Mesendoderm (in vitro differentiated cells): ENCODE results near the gene PHF12.
A peak's percentile ranks its signal among the peaks of the same experiment; 100 is the strongest.

Experiments used
- DNase-seq: peaks from one replicate; pipeline ENCODE4 v3.0.0; 2013
- H2AK5ac ChIP-seq: 2 replicates; pipeline ENCODE4 v1.6.1; 2013; ENCODE audit warnings: low read length, inconsistent platforms
- H2BK120ac ChIP-seq: 2 replicates; pipeline ENCODE4 v1.6.1; 2013; ENCODE audit warnings: low read depth, mild to moderate bottlenecking, low read length, moderate library complexity, mixed read lengths
- H2BK15ac ChIP-seq: replicated peaks from 2 replicates; pipeline ENCODE4 v1.6.1; 2013; ENCODE audit warnings: low read depth, mild to moderate bottlenecking, moderate library complexity
- H2BK5ac ChIP-seq: 2 replicates; pipeline ENCODE4 v1.6.1; 2013; ENCODE audit warnings: low read length, inconsistent platforms
- H3K18ac ChIP-seq: 2 replicates; pipeline ENCODE4 v1.6.1; 2013; ENCODE audit warnings: mild to moderate bottlenecking, low read length, mixed read lengths
- H3K23ac ChIP-seq: one replicate; pipeline ENCODE4 v1.6.1; 2013; ENCODE audit warnings: low read length
- H3K27ac ChIP-seq: 2 replicates; pipeline ENCODE4 v1.5.1; 2013; ENCODE audit warnings: low read depth, mild to moderate bottlenecking, inconsistent platforms, low read length, moderate library complexity
- H3K27me3 ChIP-seq: 2 replicates; pipeline ENCODE4 v1.6.1; 2013; ENCODE audit warnings: low read length, control low read depth, mild to moderate bottlenecking, inconsistent platforms; ENCODE audit not compliant: insufficient read depth, poor library complexity
- H3K36me3 ChIP-seq: 2 replicates; pipeline ENCODE4 v1.6.1; 2013; ENCODE audit warnings: low read length, inconsistent platforms; ENCODE audit not compliant: control insufficient read depth, insufficient read depth
- H3K4ac ChIP-seq: one replicate; pipeline ENCODE4 v1.6.1; 2013; ENCODE audit warnings: low read depth, mild to moderate bottlenecking, low read length, moderate library complexity
- H3K4me1 ChIP-seq: 2 replicates; pipeline ENCODE4 v1.6.1; 2013; ENCODE audit warnings: low read depth, low read length, inconsistent platforms; ENCODE audit not compliant: control insufficient read depth
- H3K4me2 ChIP-seq: 2 replicates; pipeline ENCODE4 v1.6.1; 2013; ENCODE audit warnings: low read length
- H3K4me3 ChIP-seq: 2 replicates; pipeline ENCODE4 v1.5.1; 2013; ENCODE audit warnings: mild to moderate bottlenecking, low read length
- H3K56ac ChIP-seq: one replicate; pipeline ENCODE4 v1.6.1; 2013; ENCODE audit warnings: low read length
- H3K79me1 ChIP-seq: 2 replicates; pipeline ENCODE4 v1.6.1; 2013; ENCODE audit warnings: low read length, inconsistent platforms
- H3K79me2 ChIP-seq: 2 replicates; pipeline ENCODE4 v1.6.1; 2013; ENCODE audit warnings: mild to moderate bottlenecking, low read length; ENCODE audit not compliant: control insufficient read depth, insufficient read depth
- H3K9ac ChIP-seq: 2 replicates; pipeline ENCODE4 v1.6.1; 2013; ENCODE audit warnings: low read length, inconsistent platforms
- H4K5ac ChIP-seq: one replicate; pipeline ENCODE4 v1.6.1; 2013; ENCODE audit warnings: low read length
- H4K8ac ChIP-seq: one replicate; pipeline ENCODE4 v1.6.1; 2013; ENCODE audit warnings: low read depth, mild to moderate bottlenecking, control low read depth, low read length, moderate library complexity
- WGBS: extraction: QIAGEN DNeasy Blood & Tissue Kit; methylation state at CpG from one replicate; pipeline ENCODE4 v1.1.7; 2013; ENCODE audit warnings: low lambda C conversion rate, missing lambda C conversion rate; ENCODE audit not compliant: insufficient coverage; ENCODE audit errors: extremely low coverage; 5-methylcytosine and 5-hydroxymethylcytosine counted together

Gene PHF12

DNA sequence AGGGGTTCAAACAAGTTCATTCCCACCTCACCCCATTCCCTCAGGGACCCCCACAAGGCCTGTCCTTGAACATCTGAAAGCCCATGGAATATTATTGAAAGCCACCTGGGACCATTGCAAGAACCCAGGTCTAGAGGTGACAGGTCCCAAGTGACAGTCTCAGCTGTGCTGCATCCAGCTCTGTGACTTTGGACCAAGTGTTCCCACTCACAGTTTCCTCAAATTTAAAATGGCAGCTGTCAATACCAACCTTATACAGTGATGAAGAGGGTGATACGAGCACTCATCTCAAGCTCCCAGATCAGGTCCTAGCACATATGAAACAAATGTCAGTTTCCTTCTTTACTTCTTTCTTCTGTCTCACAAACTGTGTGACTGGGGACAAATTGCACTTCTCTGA lies 87.4 kb downstream of the PHF12 start:
- no peak overlapping the region for H3K56ac ChIP-seq
- WGBS, result no CpG with 5 or more reads among the region's 1 CpG
- no peak overlapping the region for H4K8ac ChIP-seq
- H3K27me3 ChIP-seq, result no peaks in the 10 kb centered on the region
- no peak overlapping the region for H2AK5ac ChIP-seq
- H2BK15ac ChIP-seq, result no peak overlapping the region
- peaks cover 5% of the 10 kb centered on the region for H3K36me3 ChIP-seq
- H3K79me1 ChIP-seq, result no peaks in the 10 kb centered on the region
- H2BK5ac ChIP-seq, result no peak overlapping the region
- H4K5ac ChIP-seq, result no peak overlapping the region
- H3K79me2 ChIP-seq, result no peaks in the 10 kb centered on the region
- no peak overlapping the region for H3K23ac ChIP-seq
- no peak overlapping the region for H3K9ac ChIP-seq
- DNase-seq, result no peak
- H3K4me1 ChIP-seq, result no peaks in the 10 kb centered on the region
- H2BK120ac ChIP-seq, result no peak overlapping the region
- no peak overlapping the region for H3K4ac ChIP-seq
- no peak overlapping the region for H3K4me2 ChIP-seq
- no peak overlapping the region for H3K4me3 ChIP-seq
- H3K27ac ChIP-seq, result no peak overlapping the region
- no peak overlapping the region for H3K18ac ChIP-seq

DNA sequence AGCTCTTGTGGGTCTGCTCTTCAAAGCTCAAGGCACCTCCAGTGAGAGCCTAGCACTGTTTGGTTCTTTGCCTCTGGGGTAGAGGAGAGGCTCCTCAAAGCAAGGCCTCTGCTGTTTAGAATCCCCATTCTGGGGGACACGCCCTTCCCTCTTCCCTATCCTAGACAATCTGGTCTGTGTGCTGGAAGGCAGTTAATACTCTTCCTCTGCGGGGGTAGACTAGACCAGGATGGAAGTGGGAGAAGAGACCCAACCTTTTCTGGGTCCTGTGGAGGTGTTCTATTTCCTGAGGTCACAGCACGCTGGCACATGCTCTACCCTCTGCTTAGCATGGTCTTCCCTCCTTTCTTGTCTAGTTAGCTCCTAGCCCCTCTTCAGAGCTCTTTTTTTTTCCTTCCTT lies 88.8 kb downstream of the PHF12 start:
- Histone ChIP-seq H2BK120ac (no peak overlapping the region), H3K4me2 (no peak overlapping the region), H3K23ac (no peak overlapping the region), H3K4me1 (no peaks in the 10 kb centered on the region), H3K4ac (no peak overlapping the region), H4K5ac (no peak overlapping the region), H2BK15ac (no peak overlapping the region), H3K18ac (no peak overlapping the region), H3K27me3 (no peaks in the 10 kb centered on the region), H3K79me2 (no peaks in the 10 kb centered on the region), H3K27ac (no peak overlapping the region), H3K79me1 (no peaks in the 10 kb centered on the region), H2BK5ac (no peak overlapping the region), H4K8ac (no peak overlapping the region), H3K9ac (no peak overlapping the region), H3K4me3 (no peak overlapping the region), H2AK5ac (no peak overlapping the region), H3K56ac (no peak overlapping the region), H3K36me3 (peaks cover 11% of the 10 kb centered on the region)
- DNase-seq, result no peak
- WGBS, result no CpG with 5 or more reads among the region's 3 CpGs

DNA sequence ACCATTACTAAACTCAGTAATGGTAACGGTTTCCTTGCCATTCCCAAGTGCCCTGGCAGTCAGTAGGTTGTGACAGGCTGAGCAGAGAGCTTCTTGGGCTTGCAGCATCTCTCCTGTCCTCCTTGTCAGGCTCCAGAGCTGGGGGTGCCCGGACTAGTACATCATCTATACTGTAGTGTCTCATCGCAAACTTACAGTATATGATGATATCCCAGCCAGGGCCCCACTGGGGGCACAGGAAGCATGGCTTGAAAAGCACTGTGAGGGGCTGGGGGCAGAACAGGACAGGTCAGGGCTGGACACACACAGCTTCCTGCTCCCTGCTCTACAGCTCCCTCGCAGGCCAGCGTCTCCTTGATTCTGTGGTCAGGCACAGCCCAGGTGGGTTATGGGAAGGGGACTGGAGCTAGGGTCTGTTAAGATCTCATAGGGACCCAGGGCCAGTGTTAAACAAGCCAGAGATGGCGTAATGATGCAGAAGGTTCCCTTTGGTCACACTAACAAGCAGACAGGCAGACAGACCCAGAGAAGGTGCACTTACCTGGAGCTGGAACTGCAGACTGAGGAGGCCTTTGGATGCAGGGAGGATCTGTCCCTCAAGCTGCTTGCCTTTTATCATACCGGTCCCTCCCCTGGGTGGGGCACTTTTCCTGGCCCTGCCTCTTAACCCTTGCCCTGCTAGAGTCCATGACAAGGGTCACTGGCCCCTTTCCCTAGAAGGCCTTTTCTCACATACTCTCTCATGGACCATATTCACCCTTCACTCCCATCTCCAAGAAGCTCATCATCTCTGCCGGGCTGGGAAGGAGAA lies 89.7 kb downstream of the PHF12 start:
- DNase-seq, result peak; percentile 40
- Histone ChIP-seq H2AK5ac (no peak overlapping the region), H3K18ac (no peak overlapping the region), H3K27me3 (no peaks in the 10 kb centered on the region), H3K36me3 (peaks cover 11% of the 10 kb centered on the region), H3K4me2 (no peak overlapping the region), H3K79me2 (no peaks in the 10 kb centered on the region), H4K5ac (no peak overlapping the region), H3K4me1 (no peaks in the 10 kb centered on the region), H2BK120ac (no peak overlapping the region), H3K9ac (peak overlapping the region; percentile 32), H3K56ac (no peak overlapping the region), H2BK15ac (no peak overlapping the region), H4K8ac (no peak overlapping the region), H3K4ac (no peak overlapping the region), H3K23ac (no peak overlapping the region), H3K79me1 (no peaks in the 10 kb centered on the region), H2BK5ac (no peak overlapping the region), H3K27ac (no peak overlapping the region), H3K4me3 (no peak overlapping the region)
- WGBS, result no CpG with 5 or more reads among the region's 8 CpGs

DNA sequence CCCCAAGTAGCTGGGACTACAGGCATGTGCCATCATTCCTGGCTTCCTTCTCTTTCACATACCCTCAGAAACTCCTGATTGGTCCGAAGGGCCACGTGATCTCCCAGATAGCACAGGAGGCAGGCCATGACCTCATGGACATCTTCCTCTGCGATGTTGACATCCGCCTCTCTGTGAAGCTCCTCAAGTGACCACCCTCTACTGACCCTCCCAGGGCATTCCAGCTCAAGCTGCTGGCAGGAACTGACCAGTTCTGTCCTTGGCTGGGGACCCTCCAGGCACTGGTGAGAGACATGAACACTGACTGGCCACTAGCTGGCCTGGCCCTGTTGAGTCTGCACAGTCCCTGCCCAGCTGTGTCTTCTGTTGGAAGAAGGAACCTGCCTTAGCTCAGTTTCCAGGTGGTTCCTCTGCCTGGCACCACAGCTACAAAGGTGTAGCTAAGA lies 90.9 kb downstream of the PHF12 start:
- H3K4me1 ChIP-seq, result no peaks in the 10 kb centered on the region
- H3K9ac ChIP-seq, result no peak overlapping the region
- no peak overlapping the region for H4K8ac ChIP-seq
- H3K23ac ChIP-seq, result no peak overlapping the region
- no peak overlapping the region for H3K18ac ChIP-seq
- H3K79me1 ChIP-seq, result peaks cover 5% of the 10 kb centered on the region
- H3K4me3 ChIP-seq, result no peak overlapping the region
- H3K79me2 ChIP-seq, result peaks cover 1% of the 10 kb centered on the region
- no peak overlapping the region for H2AK5ac ChIP-seq
- no peak for DNase-seq
- H3K36me3 ChIP-seq, result peaks cover 13% of the 10 kb centered on the region
- no peak overlapping the region for H2BK120ac ChIP-seq
- H3K56ac ChIP-seq, result no peak overlapping the region
- H3K27ac ChIP-seq, result no peak overlapping the region
- no peak overlapping the region for H2BK5ac ChIP-seq
- no CpG with 5 or more reads among the region's 4 CpGs for WGBS
- H3K27me3 ChIP-seq, result no peaks in the 10 kb centered on the region
- H2BK15ac ChIP-seq, result no peak overlapping the region
- H4K5ac ChIP-seq, result no peak overlapping the region
- H3K4ac ChIP-seq, result no peak overlapping the region
- no peak overlapping the region for H3K4me2 ChIP-seq

DNA sequence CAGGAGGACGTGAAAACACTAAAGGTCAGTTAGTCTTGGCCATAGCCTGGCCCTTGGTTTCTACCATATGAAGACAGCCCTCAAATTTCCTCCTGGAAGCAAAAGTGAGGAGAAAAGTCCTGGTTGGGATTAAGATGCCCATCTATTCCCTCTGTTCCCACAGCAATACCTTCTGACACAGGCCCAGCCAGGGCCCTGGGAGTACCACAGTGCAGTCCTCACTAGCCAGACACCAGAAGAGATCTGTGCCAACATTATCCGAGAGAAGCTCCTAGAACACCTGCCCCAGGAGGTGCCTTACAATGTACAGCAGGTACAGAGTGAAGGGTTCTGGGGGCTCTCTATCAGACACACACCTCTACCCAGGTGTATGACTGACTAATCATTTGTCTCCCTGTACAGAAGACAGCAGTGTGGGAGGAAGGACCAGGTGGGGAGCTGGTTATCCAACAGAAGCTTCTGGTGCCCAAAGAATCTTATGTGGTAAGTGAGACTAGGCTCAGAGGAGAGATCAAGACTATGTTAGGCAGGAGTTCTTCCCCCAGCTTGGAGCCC lies 92.4 kb downstream of the PHF12 start:
- no CpG with 5 or more reads among the region's 2 CpGs for WGBS
- H3K4me2 ChIP-seq, result no peak overlapping the region
- no peaks in the 10 kb centered on the region for H3K27me3 ChIP-seq
- peaks cover 13% of the 10 kb centered on the region for H3K36me3 ChIP-seq
- no peak overlapping the region for H3K56ac ChIP-seq
- H3K4ac ChIP-seq, result no peak overlapping the region
- peaks cover 9% of the 10 kb centered on the region for H3K79me1 ChIP-seq
- no peak overlapping the region for H2BK15ac ChIP-seq
- peaks cover 6% of the 10 kb centered on the region for H3K79me2 ChIP-seq
- no peak overlapping the region for H2BK120ac ChIP-seq
- no peak overlapping the region for H2AK5ac ChIP-seq
- no peak overlapping the region for H3K27ac ChIP-seq
- H4K8ac ChIP-seq, result no peak overlapping the region
- DNase-seq, result no peak
- no peaks in the 10 kb centered on the region for H3K4me1 ChIP-seq
- no peak overlapping the region for H3K23ac ChIP-seq
- no peak overlapping the region for H3K9ac ChIP-seq
- no peak overlapping the region for H3K4me3 ChIP-seq
- H2BK5ac ChIP-seq, result no peak overlapping the region
- H3K18ac ChIP-seq, result no peak overlapping the region
- no peak overlapping the region for H4K5ac ChIP-seq
